GM18907 (cell line): ENCODE measurements around the gene ADD2.

Source experiments
- ATAC-seq: cut with Tn5 transposase; IDR thresholded peaks from one replicate; pipeline ENCODE4 v1.9.1; 2021; ENCODE audit warnings: mild to moderate bottlenecking, moderate library complexity; ENCODE audit not compliant: unreplicated experiment

The ADD2 gene

DNA sequence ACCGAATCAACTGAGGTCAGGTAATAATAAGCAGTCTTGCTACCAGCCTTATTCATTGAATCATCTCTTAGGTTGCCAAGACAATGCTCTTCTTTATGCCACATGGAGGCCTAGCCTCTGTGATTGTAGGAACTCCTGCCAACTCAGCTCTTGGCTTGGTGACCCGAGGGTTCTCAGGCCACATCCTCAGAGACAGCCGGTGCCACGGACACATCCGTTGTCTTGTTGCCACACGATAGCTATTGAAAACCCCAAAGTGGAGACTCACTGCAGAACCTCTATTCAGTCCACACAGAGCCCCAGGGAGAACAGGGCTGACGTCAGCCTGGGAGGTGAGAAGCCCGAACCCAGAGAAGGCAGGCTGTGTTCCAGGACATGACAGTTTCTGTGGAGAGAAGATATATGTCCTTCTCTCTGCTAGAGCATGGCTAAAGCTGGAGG is 160.9 kb downstream of the ADD2 start:
- no peak for ATAC-seq
